CD1c-positive myeloid dendritic cell (primary cell): ENCODE data around the gene MSX1.

Experiments
- DNase-seq: peaks from one replicate; pipeline ENCODE4 v3.0.0-alpha.2; 2016; ENCODE audit errors: extremely low spot score

MSX1 gene

DNA sequence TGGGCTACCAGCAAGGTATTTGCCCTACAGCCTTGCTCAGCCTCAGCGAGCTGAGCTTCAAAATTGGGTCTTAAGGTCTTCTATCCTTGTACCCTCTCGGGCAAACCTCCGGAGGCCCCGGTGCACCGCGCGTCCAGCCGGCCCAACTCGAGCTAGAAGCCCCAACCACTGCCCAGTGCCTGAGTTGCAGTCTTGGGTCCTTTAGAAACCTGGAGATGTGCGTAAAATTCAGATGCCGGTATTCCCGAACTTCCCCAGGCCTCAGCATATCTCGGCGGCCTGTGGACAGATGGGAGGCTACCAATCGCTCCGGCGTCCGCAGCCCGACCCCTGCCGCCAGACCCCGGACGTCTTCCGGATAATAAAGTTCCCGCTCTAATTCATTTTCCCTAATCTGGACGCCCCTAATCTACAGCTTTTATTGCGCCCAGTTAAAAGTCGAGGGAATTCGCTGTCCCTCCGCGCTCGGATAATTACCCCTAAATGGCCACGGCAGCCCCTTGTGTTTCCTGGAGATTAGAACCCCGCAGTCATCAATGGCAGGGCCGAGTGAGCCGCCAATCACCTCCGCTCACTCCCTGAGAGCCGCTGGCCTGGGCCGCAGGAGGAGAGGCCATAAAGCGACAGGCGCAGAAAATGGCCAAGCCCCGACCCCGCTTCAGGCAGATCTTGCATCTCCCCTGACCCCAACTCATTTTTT lies 1.5 kb upstream of the MSX1 start:
- DNase-seq: no peak

DNA sequence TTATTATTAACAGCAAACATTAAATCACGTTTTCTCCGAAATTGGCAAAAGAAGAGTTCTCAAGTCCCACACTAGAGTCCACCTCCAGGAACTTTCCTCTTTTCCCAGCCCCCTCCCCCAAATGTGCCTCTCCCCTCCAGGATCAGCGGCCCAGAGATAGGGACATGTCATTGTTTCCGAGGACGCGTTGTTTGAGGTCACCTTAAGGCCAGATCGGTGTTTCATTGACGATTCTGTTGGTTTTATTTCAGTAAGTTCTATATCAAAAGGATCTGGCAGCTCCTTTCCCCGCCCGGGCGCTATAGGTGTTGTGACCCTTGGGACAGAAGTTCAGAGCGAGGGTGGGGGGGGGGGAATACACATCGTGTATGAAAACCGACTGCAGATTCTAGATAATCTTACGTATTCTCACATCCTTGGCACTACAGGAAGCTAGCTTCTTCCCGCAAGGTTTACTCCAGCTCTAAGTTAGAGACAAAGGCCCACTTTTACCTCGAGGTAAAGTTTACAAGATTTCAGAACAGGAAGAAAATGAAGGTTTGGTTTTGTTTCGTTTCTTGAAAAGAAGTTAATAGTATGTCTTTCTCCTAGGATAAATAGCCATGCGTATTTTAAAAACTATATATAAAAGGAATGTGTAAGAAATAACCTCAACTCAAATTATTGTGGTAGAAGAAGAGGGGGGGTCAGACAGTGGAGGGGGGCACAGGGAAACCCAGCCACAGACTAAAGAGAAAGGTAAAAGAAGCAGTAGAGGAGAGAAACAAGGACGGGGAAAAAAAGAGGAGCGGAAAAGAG lies 739 bp upstream of the MSX1 start:
- DNase-seq: no peak

DNA sequence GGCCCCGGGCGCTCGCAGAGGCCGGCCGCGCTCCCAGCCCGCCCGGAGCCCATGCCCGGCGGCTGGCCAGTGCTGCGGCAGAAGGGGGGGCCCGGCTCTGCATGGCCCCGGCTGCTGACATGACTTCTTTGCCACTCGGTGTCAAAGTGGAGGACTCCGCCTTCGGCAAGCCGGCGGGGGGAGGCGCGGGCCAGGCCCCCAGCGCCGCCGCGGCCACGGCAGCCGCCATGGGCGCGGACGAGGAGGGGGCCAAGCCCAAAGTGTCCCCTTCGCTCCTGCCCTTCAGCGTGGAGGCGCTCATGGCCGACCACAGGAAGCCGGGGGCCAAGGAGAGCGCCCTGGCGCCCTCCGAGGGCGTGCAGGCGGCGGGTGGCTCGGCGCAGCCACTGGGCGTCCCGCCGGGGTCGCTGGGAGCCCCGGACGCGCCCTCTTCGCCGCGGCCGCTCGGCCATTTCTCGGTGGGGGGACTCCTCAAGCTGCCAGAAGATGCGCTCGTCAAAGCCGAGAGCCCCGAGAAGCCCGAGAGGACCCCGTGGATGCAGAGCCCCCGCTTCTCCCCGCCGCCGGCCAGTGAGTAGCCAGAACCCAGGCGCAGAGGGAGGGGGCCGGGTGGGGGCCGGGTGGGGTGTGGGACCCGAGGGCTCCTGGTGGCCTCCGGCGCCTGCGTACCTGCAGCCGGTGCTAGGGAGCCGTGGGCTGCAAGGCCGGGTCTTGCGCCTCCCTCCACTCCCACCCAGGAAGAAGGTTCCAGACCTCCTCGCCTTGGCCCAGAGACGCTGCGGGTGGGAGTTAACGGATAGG lies 534 bp downstream of the MSX1 start:
- DNase-seq: no peak

DNA sequence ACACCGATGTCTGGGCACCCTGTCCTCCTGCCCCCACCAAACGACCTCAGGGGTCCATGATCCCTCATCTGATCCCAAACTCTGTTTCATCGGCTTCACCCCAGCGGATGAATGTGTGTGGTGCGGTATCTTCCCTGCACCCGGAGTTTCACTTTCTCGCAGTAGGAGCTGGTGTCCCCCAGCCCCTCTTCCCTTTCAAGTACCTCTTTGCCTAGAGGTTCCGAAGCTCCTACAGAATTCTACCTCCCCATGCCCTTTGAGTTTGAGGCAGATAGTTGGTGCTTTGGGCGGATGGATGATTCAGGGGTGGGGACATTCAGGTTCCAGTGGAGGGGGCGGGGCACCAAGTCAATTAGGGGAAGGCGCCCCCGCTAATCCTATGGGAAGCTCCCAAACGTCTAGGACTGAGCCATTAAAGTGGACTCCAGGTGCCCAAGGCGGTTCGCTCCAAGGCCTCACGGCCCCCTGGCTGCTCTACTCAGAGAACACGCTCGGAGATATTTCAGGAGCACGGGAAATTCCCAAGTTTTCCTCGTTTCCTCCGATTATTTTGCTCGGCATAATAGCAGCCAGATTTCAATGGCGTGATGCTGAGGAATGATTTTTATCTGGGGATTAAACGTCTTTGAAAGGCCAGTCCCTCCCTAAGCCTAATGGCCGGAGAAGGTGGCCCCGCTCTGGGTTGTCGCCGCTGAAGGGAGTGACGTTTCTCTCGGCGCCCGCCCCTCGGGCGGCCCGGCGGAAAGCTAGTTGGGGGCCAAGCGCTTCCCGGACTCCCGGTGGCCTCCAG lies 1.3 kb downstream of the MSX1 start:
- DNase-seq: no peak

DNA sequence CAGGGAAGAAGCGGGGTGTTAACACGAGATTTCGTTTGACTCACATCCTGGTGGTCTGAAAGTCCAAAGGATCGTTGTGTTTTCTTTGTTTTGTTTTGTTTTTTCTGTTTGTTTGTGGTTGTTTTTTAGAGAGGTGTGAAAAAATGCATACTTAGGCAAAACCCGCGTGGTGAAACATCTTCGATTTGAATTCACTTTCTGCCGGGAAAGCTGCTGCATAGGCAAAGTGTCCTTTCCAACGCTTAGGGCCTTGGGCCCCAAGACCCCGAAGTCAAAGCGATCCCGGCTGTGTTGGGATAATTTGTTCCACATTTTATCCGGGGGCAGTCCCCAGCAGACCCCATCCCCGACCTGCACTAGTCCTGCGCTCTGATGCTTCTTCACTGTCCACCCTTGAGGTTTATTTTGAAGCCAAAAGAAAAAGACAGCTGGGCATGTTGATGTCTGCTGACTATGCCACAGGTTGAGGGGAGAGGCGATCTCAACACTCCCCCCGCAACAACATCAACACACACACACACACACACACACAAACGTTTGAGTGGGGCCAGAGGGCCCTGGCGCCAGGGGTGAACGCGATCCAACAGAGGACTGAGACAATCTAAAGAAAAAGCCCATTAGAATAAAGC lies 2.0 kb downstream of the MSX1 start:
- no peak for DNase-seq

DNA sequence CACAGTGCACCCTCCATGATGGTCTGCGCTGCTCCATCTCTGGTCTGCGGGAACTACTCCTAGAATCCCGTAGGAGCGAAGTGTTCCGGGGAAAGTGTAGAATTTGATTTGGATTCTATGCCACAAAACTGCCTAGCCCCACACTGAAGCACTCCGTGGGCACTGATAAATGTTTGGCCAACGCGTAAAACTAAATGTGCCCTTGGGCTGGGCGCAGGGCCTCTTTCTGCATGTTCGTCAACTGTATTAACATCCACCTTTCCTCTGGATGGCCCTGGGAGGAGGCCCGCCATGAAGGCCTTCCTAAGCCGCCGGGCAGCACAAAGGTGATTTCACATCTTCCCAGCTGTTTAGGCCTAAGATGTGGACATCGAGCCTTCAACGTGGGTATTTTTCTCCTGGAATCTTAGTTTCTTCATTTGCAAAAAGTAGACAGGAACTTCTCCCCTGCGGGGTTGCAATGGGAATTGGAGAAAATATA lies 2.6 kb downstream of the MSX1 start:
- DNase-seq: no peak

DNA sequence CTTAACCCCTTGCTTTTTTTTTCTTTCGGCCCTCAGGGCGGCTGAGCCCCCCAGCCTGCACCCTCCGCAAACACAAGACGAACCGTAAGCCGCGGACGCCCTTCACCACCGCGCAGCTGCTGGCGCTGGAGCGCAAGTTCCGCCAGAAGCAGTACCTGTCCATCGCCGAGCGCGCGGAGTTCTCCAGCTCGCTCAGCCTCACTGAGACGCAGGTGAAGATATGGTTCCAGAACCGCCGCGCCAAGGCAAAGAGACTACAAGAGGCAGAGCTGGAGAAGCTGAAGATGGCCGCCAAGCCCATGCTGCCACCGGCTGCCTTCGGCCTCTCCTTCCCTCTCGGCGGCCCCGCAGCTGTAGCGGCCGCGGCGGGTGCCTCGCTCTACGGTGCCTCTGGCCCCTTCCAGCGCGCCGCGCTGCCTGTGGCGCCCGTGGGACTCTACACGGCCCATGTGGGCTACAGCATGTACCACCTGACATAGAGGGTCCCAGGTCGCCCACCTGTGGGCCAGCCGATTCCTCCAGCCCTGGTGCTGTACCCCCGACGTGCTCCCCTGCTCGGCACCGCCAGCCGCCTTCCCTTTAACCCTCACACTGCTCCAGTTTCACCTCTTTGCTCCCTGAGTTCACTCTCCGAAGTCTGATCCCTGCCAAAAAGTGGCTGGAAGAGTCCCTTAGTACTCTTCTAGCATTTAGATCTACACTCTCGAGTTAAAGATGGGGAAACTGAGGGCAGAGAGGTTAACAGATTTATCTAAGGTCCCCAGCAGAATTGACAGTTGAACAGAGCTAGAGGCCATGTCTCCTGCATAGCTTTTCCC lies 3.4 kb downstream of the MSX1 start:
- DNase-seq: no peak

DNA sequence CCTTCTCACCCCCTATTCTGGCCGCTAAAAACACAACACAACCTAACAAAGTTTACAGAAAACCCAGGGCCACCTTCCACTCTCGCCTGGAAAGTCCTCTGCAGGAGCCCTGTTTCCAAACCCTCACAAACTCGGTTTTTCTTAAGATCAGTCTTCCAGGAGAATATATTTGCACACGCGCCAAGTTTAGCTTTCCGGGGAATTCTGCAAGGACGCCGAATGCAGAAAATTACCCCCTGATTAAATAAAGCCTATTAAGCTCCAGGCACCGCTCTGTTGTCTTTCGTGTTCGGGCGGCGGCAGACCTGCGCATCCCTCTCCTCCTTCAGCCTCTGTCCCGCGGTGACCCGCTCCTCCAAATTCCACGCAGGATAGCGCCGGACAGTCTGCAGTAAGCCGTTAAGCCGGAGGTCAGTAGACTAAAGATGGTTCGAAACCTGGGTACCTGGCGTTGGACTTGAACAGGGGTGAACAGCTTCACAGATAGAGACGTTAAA lies 5.0 kb downstream of the MSX1 start:
- DNase-seq: no peak

DNA sequence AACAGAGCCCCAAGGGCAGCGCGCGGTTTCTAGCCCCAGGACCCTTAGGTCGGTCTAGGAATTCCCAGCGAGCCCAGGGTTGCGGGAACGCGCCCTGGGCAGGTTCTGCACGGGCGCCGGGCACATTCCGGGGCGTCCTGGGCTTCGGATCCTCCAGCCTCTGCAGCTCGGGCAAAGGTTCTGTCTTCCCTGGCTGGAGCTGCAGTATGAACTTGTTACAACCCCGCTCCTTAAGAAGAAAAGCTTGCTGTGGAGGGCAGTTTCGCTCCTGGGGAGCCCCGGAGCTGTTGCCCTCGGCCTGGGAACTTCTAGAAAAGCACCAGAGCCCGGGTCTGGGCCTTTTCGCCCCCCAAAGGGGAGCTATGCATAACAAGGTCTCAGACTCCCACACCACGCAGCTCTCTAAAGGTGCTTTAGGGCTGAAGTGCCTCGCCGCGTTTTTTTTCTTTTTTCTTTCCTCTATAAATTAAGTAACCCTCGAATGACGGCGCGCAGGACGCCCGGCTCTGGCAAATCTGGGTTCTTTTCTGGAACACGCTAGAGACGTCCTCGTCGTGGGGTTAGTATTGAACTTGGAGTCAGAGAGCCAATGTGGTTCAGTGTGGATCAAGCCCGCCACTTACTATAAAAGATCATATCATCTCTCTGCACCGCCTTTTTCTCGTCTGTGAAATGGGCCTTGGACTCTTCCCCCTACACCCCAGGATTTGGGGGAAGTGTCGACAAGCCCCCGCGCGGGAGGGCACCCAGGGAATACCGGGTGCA lies 5.7 kb downstream of the MSX1 start:
- no peak for DNase-seq

DNA sequence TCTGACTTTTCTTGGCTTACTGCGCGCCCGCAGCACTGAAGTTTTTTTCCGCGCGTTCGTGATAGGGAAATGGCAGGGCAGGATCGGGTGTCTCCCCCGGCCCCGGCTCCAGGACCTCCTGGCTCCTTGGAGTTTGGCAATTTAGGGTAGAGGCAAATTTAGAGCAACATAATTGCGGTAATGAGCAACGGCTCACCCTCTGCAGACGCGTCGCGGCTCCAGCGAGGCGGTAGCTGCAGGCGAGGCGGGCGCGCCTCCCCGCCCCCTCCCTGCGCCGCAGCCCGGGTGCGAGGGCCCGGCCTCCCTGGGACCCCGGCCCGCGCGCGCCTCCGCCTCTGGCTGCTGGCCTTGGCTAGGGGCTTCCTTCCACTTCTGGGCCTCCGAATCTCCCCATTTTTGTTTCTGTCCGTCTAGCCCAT lies 6.2 kb downstream of the MSX1 start:
- DNase-seq: no peak

DNA sequence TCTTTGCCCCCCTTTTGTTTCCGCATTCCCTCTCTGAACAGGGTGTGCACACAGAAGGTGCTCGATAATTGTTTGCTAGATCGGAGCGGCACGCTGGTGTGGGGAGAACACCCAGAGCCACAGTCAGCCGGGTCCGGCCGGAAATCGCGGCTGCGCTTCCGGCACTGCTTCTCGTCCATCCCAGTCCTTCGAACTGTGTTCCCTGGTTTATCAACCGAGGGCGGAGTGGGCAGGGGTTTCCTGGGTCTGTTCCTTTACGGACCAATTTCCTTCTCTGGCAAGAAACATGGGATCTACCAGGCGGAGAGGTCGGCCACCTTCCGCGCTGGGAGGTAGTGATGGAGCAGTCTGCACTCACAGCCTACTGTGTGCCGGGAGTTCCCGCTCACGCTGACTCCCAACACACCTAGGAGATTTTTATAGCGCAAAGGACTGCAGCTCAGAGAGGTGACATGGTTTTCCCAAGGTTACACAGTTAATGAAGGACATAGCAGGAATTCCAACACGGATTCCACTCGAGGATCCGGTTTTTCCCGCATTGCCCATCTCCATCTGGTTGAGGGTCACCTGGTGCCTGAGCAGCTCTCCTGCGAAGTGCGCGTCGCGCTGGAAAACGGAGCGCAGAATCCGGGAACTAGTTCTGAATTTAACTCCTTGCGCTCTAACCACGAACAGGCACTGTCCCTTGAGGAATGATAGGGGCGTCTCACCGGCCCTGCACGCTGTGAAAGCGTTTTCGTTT lies 6.8 kb downstream of the MSX1 start:
- no peak for DNase-seq

DNA sequence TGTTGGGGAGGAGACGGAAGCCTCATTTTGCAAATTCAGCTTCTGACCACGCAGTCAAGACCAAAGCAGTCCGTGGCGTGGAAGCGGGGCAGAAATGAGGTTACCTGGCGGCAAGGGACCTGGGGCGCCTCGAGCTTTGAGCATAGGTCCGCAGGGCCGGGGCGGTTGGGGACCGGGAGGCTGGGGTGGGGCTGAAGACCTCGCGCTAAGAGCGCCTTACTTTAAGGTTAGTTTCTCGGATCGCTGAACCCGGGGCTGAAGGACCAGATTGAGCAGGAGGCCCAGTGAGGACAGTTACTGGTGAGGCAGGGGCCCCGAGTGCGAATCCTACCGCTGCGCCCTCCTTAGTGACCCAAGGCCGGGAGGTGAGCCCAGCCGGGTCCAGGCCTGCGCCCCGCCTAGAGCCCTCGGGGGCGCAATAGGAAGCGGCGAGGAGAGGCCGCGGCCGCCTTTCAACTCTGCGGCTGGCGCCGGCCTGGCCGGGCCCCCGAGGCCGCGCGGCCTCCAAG lies 7.5 kb downstream of the MSX1 start:
- no peak for DNase-seq

DNA sequence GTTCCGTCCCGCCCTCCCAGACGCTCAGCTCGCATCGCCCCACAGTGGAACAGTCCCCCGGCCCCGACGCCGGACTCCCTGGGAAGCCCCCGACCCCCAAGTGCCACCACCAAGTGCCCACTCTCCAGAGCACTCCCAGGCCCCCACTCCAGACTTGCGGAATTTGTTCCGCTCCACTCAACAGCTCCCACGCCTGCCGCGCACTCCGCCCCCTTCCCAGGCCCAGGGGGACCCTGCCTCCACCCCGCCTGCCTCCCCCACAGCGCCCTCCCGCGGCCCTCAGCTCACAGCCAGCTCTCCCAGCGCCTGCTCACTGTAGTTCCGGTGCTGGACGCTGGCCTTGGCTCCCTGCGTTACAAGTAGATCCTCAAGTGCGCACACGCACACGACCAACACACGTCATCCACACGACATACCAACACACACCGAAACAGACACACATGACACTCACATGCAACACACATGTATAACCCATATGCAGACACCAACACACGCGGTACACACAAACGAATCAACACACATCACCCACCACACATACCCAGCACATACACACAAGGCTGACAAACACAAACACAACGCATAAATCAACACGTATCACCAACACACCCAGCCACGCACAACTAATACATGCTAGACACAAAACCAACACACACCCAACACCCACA lies 8.0 kb downstream of the MSX1 start:
- DNase-seq: no peak

DNA sequence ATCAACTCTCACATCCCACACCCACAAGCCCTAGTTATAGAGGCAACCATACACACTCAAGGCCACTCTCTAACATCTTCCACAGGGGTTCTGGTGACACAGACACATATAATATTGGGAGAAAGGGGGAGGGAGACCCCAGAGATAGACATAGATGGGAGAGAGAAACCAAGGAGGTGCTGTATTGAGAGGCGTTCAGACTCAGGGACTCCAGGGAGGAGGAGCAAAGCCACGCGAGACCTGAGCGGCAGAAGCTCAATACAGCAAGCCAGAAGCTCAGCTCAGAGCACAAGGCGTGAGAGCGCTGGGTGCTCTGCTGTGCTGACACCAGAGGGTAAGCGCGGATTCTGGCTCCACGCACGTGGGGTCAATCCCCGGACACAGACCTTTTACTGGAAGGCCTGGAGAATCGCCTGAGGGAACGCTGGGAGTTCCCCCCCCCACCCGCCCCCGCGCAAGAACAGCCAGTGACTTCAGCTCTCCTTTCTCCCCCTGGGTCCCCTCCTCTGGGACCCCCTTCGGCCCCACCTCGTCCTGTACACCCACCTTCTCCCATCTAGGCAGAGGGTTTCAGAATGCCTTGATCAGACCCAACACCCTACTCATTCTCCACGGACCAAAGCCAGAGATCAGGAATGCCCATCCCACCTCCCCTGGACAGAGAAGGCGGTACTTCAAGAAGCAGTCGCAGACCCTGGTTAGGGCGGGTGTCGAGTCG lies 8.7 kb downstream of the MSX1 start:
- DNase-seq: no peak

DNA sequence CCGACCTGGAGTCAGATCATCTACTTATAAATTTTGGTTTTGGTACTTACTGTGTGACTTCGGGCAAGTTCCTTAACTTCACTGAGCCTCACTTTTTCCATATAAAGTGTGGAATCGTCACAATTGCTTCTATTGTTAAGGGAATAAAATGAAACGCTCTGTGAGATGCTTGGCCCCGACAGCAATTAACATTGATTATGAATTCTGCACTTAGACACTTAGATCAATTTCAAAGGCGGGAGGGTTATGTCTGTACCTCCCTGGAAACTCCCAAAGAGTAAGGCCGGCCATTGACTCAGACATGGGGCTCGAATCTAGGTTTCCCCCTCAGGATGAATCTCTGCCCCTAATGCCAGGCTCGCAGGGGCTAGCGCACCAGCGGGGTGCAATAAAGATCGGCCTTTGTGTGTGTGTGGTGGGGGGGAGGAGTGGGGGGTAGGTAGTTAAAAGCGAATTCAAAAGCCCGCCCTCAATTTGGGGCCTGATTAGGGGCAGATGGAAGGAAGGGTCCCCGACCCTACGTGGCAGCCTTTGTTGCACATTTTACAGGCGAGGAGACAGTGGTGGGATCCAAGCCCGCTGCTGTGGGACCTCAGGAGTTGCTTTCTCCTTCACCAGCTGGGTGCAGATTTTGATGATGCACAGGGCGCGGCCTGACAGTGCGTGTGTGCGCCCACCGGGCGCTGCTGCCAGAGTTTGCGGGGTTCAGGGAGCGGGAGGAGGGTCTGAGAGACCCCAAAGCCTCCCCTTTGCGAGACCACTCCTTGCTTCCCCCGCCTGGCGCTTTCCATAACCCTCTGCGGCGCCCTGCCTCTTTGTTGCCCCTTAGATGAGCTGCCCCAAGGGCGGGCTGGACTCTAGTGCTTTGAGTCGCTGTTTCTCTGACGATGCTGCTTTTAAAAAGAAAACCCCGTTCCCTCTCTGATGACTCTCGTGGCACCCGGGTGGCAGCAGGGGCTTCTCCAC lies 9.6 kb downstream of the MSX1 start:
- no peak for DNase-seq
